Nephron progenitor cell (in vitro differentiated cells): ENCODE results near the gene WNK3.
A peak's percentile ranks its signal among the peaks of the same experiment; 100 is the strongest.
"Not testable (repeated sequence)": the region's sequence is repeated elsewhere in the genome, so short reads cannot be mapped to it uniquely, and the experiment has no call there.

Source experiments
- DNase-seq: peaks from one replicate; pipeline ENCODE4 v3.0.0; 2021
- H3K27ac Mint-ChIP-seq: 2 replicates; pipeline ENCODE4 v1.8.0; 2021; ENCODE audit warnings: mild to moderate bottlenecking, moderate library complexity, mixed read lengths
- H3K27me3 Mint-ChIP-seq: 2 replicates; pipeline ENCODE4 v1.8.0; 2021; ENCODE audit warnings: mild to moderate bottlenecking, low read depth, mixed read lengths; ENCODE audit not compliant: poor library complexity
- H3K36me3 Mint-ChIP-seq: 2 replicates; pipeline ENCODE4 v1.8.0; 2021; ENCODE audit warnings: low read depth, mixed read lengths
- H3K4me1 Mint-ChIP-seq: 2 replicates; pipeline ENCODE4 v1.8.0; 2021; ENCODE audit warnings: mixed read lengths
- H3K4me3 Mint-ChIP-seq: 2 replicates; pipeline ENCODE4 v1.8.0; 2021; ENCODE audit warnings: mild to moderate bottlenecking, moderate library complexity, mixed read lengths
- H3K9me3 Mint-ChIP-seq: 2 replicates; pipeline ENCODE4 v1.8.0; 2021; ENCODE audit warnings: mild to moderate bottlenecking, moderate library complexity, mixed read lengths
- TF ChIP-seq, protein P1 (sequence below): fragments of 200-600 bp; sonication (generic); IDR thresholded peaks from 2 replicates; pipeline ENCODE4 v1.5.0; 2021; ENCODE audit warnings: antibody characterized with exemption

Gene WNK3

DNA sequence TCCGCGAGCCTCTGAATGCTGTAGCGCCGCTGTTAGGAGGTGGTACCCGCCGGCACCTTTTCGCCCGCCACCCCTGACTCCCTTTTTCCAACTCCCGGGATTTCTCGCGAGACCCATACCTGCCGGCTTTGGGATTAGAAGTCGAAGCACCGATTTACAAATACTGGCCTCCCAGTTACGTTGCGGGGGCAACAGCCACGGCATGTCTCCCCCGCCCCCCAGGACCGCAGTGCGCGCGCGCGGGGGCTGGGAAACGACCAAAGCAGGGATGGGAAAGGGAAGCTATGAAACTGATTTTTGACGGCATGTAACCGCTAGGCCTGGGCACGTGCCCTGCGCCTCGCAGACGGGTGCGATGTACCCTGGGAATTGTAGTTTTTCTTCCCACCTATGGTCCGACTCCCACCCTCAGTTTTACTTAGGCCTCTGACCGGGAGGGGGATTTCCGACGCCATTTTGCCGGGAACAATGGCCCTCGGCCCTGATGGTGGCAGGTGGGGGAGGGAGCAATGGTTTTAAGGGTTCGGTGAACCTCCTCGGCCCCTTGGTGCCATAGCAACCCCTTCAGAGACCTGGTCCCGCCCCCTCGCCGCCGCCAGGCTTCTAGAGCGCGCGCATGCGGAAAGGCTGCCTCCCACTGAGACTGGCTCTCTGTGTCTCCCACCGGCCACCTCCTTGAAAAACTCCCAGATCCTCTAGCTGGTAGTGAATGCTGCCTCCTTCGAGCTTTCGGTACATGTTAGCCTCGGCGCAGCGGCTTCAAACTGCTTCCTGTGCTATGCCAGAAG is 772 bp upstream of the WNK3 start:
- H3K4me3 Mint-ChIP-seq, result peak overlapping the region; percentile 85
- peaks cover 4% of the 10 kb centered on the region for H3K27me3 Mint-ChIP-seq
- H3K36me3 Mint-ChIP-seq, result no peaks in the 10 kb centered on the region
- peaks cover 32% of the 10 kb centered on the region for H3K4me1 Mint-ChIP-seq
- TF ChIP-seq, protein P1, sequence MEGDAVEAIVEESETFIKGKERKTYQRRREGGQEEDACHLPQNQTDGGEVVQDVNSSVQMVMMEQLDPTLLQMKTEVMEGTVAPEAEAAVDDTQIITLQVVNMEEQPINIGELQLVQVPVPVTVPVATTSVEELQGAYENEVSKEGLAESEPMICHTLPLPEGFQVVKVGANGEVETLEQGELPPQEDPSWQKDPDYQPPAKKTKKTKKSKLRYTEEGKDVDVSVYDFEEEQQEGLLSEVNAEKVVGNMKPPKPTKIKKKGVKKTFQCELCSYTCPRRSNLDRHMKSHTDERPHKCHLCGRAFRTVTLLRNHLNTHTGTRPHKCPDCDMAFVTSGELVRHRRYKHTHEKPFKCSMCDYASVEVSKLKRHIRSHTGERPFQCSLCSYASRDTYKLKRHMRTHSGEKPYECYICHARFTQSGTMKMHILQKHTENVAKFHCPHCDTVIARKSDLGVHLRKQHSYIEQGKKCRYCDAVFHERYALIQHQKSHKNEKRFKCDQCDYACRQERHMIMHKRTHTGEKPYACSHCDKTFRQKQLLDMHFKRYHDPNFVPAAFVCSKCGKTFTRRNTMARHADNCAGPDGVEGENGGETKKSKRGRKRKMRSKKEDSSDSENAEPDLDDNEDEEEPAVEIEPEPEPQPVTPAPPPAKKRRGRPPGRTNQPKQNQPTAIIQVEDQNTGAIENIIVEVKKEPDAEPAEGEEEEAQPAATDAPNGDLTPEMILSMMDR, result no peak
- H3K9me3 Mint-ChIP-seq, result peaks cover 59% of the 10 kb centered on the region
- peak; percentile 82 for DNase-seq
- H3K27ac Mint-ChIP-seq, result peak overlapping the region; percentile 99

DNA sequence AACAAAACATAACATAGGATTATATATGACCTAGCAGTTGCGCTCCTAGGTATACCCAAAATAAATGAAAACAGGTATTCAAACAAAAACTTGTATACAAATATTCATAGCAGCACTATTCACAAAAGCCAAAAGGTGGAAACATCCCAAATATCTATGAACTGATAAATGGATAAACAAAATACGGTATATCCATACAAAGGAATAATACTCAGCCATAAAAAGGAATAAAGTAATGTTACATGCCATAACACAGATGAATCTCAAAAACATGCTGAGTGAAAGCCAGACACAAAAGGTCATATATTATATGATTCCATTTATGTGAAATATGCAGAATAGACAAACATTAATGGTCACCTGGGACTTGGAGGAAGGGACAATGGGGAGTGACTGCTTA is 5.2 kb downstream of the WNK3 start:
- DNase-seq, result no peak
- Mint-ChIP-seq H3K36me3 (peaks cover 16% of the 10 kb centered on the region), H3K9me3 (peaks cover 76% of the 10 kb centered on the region), H3K4me3 (no peak overlapping the region), H3K4me1 (peaks cover 23% of the 10 kb centered on the region), H3K27me3 (no peaks in the 10 kb centered on the region), H3K27ac (no peak overlapping the region)
- TF ChIP-seq, protein P1, result no peak

DNA sequence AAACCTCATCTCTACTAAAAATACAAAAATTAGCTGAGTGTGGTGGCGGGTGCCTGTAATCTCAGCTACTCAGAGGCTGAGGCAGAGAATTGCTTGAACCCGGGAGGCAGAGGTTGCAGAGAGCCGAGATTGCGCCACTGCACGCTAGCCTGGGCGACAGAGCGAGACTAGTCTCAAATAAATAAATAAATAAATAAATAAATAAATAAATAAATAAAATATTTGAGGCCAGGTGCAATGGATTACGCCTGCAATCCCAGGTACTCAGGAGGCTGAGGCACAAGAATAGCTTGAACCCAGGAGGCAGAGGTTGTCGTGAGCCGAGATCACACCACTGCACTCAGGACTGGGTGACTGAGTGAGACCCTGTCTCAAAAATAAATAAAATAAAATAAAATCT is 20.5 kb downstream of the WNK3 start:
- H3K36me3 Mint-ChIP-seq, result peaks cover 18% of the 10 kb centered on the region
- not testable (repeated sequence) for H3K4me3 Mint-ChIP-seq, H3K27me3 Mint-ChIP-seq, DNase-seq, H3K27ac Mint-ChIP-seq, H3K4me1 Mint-ChIP-seq
- H3K9me3 Mint-ChIP-seq, result peaks cover 41% of the 10 kb centered on the region

DNA sequence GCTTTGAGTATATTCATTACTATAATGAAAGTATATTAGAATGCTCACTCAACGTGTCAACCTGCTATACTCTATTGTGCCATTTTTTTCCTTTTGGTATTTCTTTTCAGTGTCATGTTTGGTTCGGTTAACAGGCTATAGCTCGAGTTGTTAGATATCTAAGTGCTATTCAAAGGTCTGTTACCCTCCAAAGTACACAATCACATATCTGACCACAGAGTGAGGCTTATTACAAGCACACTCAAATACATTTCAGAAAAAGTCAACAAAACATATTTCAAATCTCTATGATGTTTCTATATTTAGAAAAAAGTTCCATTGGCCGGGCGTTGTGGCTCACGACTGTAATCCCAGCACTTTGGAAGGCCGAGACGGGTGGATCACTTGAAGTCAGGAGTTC is 32.8 kb downstream of the WNK3 start:
- Mint-ChIP-seq H3K36me3 (no peaks in the 10 kb centered on the region), H3K4me3 (no peak overlapping the region), H3K27me3 (no peaks in the 10 kb centered on the region), H3K4me1 (no peaks in the 10 kb centered on the region), H3K9me3 (peaks cover 21% of the 10 kb centered on the region), H3K27ac (no peak overlapping the region)
- TF ChIP-seq, protein P1, result no peak
- no peak for DNase-seq

DNA sequence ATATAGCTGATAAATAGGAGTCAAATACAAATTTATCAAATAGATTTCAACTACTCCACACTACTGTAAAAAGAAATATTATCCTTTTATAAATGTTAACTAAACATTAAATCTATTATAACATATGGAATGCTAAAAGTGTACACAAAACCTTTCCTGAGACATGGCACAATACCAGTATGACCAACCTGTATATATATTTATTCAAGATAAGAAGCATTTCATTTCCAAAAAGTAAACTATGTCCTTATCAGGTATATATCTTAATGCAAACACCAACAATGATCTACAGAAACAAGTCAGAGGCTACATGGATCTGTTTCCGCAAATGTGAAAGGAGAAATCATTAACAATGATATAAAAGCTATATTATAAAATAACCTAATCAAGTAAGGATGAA is 37.8 kb downstream of the WNK3 start:
- no peaks in the 10 kb centered on the region for H3K4me1 Mint-ChIP-seq
- TF ChIP-seq, protein P1, result no peak
- peaks cover 34% of the 10 kb centered on the region for H3K9me3 Mint-ChIP-seq
- H3K4me3 Mint-ChIP-seq, result no peak overlapping the region
- H3K36me3 Mint-ChIP-seq, result peaks cover 14% of the 10 kb centered on the region
- H3K27me3 Mint-ChIP-seq, result no peaks in the 10 kb centered on the region
- no peak for DNase-seq
- H3K27ac Mint-ChIP-seq, result no peak overlapping the region

DNA sequence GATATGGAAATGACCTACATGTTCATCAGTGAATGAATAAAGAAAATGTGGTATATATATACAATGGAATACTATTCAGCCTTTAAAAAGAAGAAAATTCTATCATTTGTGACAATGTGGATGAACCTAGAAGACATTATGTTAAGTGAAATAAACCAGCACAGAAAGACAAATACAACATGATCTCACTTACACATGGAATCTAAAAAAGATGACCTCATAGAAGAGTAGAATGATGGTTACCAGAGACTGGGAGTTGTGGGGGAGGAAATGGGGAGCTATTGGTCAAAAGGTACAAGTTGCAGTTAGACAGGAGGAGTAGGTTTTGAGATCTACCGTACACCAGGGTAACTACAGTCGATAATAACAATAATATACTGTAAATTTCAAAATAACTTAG is 51.5 kb downstream of the WNK3 start:
- no peaks in the 10 kb centered on the region for H3K4me1 Mint-ChIP-seq
- DNase-seq, result no peak
- no peak overlapping the region for H3K27ac Mint-ChIP-seq
- H3K36me3 Mint-ChIP-seq, result peaks cover 30% of the 10 kb centered on the region
- no peak overlapping the region for H3K4me3 Mint-ChIP-seq
- peaks cover 18% of the 10 kb centered on the region for H3K9me3 Mint-ChIP-seq
- no peaks in the 10 kb centered on the region for H3K27me3 Mint-ChIP-seq
- TF ChIP-seq, protein P1, result no peak
